ENCODE results near the gene DIPK1C. TPM values are rescaled to one million over a fixed set of nuclear protein-coding genes. Genes with fewer than 3 reads are reported as not detected.
A peak's percentile ranks its signal among the peaks of the same experiment; 100 is the strongest.

The DIPK1C gene
- total and polyA plus RNA-seq, 8 donors, result 0.12 to 0.25 (median 0.16) TPM; not detected in 5

DNA sequence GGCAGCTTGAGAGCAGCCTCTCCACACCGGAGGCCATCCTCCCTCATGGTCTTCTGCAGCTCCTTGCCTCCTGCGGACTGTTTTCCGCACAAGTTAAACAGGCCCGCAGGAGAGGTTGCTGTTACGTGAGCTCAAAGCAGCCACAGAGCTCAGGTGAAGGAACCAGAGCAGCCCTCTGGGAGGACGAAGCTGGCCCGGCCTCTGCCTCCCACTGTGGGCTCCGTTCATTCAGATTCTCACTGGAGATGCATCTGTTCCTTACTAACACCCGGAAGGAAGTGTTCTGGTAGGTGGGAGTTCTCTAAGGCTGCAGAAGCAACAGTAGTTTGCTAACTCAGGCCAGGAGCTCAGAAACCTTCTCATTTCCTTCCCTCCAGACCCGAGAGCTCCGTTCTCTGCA lies 10.9 kb downstream of the DIPK1C start:
- DNase-seq, result no peak
- no peak overlapping the region for H3K27ac ChIP-seq
- intact Hi-C loops (cut with DNase I), result no loop called here
- 87 to 92% methylated on average over 11 of the region's 11 CpGs for WGBS, 2 donors
- FAIRE-seq, result no peak
- no peak for ATAC-seq
- TF ChIP-seq, protein P1, sequence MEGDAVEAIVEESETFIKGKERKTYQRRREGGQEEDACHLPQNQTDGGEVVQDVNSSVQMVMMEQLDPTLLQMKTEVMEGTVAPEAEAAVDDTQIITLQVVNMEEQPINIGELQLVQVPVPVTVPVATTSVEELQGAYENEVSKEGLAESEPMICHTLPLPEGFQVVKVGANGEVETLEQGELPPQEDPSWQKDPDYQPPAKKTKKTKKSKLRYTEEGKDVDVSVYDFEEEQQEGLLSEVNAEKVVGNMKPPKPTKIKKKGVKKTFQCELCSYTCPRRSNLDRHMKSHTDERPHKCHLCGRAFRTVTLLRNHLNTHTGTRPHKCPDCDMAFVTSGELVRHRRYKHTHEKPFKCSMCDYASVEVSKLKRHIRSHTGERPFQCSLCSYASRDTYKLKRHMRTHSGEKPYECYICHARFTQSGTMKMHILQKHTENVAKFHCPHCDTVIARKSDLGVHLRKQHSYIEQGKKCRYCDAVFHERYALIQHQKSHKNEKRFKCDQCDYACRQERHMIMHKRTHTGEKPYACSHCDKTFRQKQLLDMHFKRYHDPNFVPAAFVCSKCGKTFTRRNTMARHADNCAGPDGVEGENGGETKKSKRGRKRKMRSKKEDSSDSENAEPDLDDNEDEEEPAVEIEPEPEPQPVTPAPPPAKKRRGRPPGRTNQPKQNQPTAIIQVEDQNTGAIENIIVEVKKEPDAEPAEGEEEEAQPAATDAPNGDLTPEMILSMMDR (IDR thresholded peaks at IDR 0.05), result no peak
- no peaks in the 10 kb centered on the region for H3K36me3 ChIP-seq
- no peaks in the 10 kb centered on the region for H3K27me3 ChIP-seq
- H3K4me1 ChIP-seq, result peaks cover 0 to 6% (median 0%) of the 10 kb centered on the region in 3 donors
- H3K4me3 ChIP-seq, result no peak overlapping the region
- no peaks in the 10 kb centered on the region for H3K9me3 ChIP-seq

DNA sequence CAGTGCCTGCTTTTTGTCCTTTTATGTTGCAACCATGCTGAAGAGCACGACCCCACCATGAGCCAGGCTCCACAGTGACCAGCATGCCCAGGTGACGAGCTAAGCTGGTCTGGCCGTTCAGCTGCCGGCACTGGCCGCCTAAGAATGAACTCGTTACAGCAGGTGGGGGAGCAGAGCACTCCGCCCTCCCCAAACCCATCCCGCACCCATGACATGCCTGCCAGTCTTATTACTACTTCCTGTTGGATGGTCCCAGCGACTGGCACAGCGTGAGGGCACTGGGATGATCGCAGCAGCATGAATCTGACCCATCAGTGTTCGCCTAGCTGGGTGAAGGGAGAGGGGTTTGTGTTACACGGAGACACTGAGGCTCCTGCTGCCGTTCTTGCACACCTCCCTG lies 11.5 kb downstream of the DIPK1C start:
- TF ChIP-seq, protein P1 (IDR thresholded peaks at IDR 0.05), result no peak
- FAIRE-seq (no peak), DNase-seq (no peak), ATAC-seq (no peak)
- Histone ChIP-seq H3K4me3 (no peak overlapping the region), H3K4me1 (peaks cover 0 to 6% (median 0%) of the 10 kb centered on the region in 3 donors), H3K36me3 (no peaks in the 10 kb centered on the region), H3K27me3 (no peaks in the 10 kb centered on the region), H3K9me3 (no peaks in the 10 kb centered on the region), H3K27ac (no peak overlapping the region)
- WGBS, 2 donors, result 86 to 87% methylated on average over 14 of the region's 14 CpGs
- intact Hi-C loops (cut with DNase I), result no loop called here

DNA sequence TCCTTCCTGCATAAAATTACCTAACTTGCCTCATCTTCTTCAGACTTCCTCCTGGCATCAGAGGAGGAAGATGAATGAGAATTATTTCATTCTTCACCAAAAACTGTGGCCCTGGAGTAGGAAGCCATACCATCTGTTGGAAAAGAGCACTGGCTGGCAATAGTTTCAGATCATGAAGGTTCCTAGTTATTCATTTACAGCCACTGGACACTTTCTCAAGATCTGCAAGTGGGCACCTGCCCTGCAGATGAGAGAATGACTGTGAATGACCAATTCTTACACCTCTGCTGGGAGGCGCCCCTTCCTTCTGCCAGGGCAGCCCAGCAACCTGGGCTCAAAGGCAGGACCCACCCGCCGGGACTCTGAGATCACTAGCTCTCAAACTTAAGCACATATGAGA lies 13.0 kb downstream of the DIPK1C start:
- no peak for DNase-seq
- TF ChIP-seq, protein P1 (IDR thresholded peaks at IDR 0.05), result no peak
- H3K27ac ChIP-seq, result no peak overlapping the region
- H3K36me3 ChIP-seq, result no peaks in the 10 kb centered on the region
- peak in 3 of 4 donors; percentile 71 to 91 (median 86) for ATAC-seq
- intact Hi-C loops (cut with DNase I), result no loop called here
- no peak for FAIRE-seq
- no peaks in the 10 kb centered on the region for H3K9me3 ChIP-seq
- no peaks in the 10 kb centered on the region for H3K27me3 ChIP-seq
- H3K4me1 ChIP-seq, result peaks cover 0 to 6% (median 0%) of the 10 kb centered on the region in 3 donors
- no peak overlapping the region for H3K4me3 ChIP-seq
- 32 to 36% methylated on average over 3 of the region's 3 CpGs for WGBS, 2 donors

DNA sequence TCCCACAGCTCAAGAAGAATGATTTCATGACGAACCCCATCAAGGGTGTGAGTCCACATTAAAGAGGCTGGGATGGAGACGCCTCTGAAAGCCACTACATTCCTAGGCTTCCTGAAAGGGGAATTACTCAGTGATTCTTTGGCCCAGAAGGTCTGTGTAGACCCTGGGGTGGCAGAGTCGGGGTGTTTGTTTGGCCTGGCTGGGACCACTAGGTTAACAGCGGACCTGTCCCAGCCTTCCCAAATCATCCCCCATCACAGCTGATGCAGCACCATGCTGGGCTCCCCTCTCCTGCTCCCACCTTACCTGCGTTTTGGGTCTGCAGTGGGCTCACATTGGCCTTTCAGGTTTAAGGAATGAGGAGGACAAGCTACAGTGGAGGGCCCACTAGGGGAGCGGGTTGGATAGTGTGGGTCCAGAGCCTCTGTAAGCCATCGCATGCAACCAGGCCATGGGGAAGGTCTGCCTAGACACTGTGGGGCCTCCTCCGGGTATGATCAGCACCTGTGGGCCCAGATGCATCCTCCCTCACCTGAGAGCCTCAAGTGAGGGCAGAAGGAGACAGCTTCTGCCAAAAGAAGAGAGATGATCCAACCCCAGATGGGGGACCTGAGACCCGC lies 16.2 kb downstream of the DIPK1C start:
- no peaks in the 10 kb centered on the region for H3K27me3 ChIP-seq

DNA sequence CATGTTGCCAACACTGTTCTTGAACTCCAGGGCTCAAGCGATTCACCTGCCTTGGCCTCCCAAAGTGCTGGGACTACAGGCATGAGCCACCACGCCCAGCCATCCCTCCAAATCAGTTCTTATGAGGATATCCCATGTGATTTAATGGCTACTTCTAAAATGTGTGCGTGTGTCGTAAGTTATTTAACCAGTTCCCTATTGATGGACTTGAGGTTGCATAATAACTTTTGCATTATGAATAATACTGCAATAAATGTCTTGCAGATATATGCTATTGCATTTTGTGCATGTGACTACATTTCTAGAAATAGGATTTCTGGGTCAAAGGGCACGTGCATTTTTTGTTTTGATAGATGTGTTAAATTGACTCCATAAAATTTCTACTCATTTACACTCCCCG lies 19.0 kb downstream of the DIPK1C start:
- Histone ChIP-seq H3K4me1 (no peaks in the 10 kb centered on the region), H3K36me3 (no peaks in the 10 kb centered on the region), H3K9me3 (no peaks in the 10 kb centered on the region), H3K4me3 (no peak overlapping the region), H3K27me3 (no peaks in the 10 kb centered on the region), H3K27ac (no peak overlapping the region)
- intact Hi-C loops (cut with DNase I), result no loop called here
- no peak for ATAC-seq
- WGBS, 2 donors, result 85 to 89% methylated on average over 6 of the region's 6 CpGs
- FAIRE-seq, result no peak
- TF ChIP-seq, protein P1 (IDR thresholded peaks at IDR 0.05), result no peak
- DNase-seq, result no peak

More for the DNA sequence above, 16.2 kb downstream of the DIPK1C start:
- peaks cover 0 to 6% (median 0%) of the 10 kb centered on the region in 3 donors for H3K4me1 ChIP-seq
- intact Hi-C loops (cut with DNase I), result no loop called here
- no peak overlapping the region for H3K27ac ChIP-seq
- TF ChIP-seq, protein P1 (IDR thresholded peaks at IDR 0.05), result no peak
- WGBS, 2 donors, result 88 to 92% methylated on average over 9 of the region's 9 CpGs
- DNase-seq (no peak), FAIRE-seq (no peak), ATAC-seq (no peak)
- no peaks in the 10 kb centered on the region for H3K9me3 ChIP-seq
- H3K4me3 ChIP-seq, result no peak overlapping the region
- H3K36me3 ChIP-seq, result no peaks in the 10 kb centered on the region

Data from pancreas (tissue), 10 donors.